ENCODE results near the gene HIVEP3. TPM values are rescaled to one million over a fixed set of nuclear protein-coding genes. Genes with fewer than 3 reads are reported as not detected.

Gene HIVEP3
- total RNA-seq, 1 donor from 2014 or later = 5.8 TPM

GRCh38 chr1:41541592-41541952 lies 377.1 kb downstream of the HIVEP3 start:
- no peak for DNase-seq (ENCODE audit: low read depth)
- TF ChIP-seq CTCF (IDR thresholded peaks at IDR 0.05; ENCODE audit: insufficient read depth, low read length, poor library complexity, severe bottlenecking) = no peak
- H3K27me3 ChIP-seq (ENCODE audit: control insufficient read depth, insufficient read depth, low read length) = no peaks in the 10 kb centered on the region
- H3K36me3 ChIP-seq (ENCODE audit: control insufficient read depth, insufficient read depth, low read length) = no peaks in the 10 kb centered on the region
- H3K4me3 ChIP-seq (ENCODE audit: low read depth, low read length) = no peak overlapping the region

- H3K36me3 ChIP-seq (ENCODE audit: control insufficient read depth, insufficient read depth, low read length) = no peaks in the 10 kb centered on the region
Observed at GRCh38 chr1:41540886-41541591, 377.7 kb downstream of the HIVEP3 start.

GRCh38 chr1:41539999-41540398 lies 378.7 kb downstream of the HIVEP3 start:
- DNase-seq (ENCODE audit: low read depth) = no peak
- Histone ChIP-seq H3K27me3 (ENCODE audit: control insufficient read depth, insufficient read depth, low read length) (no peaks in the 10 kb centered on the region), H3K4me3 (ENCODE audit: low read depth, low read length) (no peak overlapping the region), H3K36me3 (ENCODE audit: control insufficient read depth, insufficient read depth, low read length) (no peaks in the 10 kb centered on the region)
- no peak for TF ChIP-seq CTCF (IDR thresholded peaks at IDR 0.05; ENCODE audit: insufficient read depth, low read length, poor library complexity, severe bottlenecking)

More at GRCh38 chr1:41540886-41541591, 377.7 kb downstream of the HIVEP3 start:
- Histone ChIP-seq H3K4me3 (ENCODE audit: low read depth, low read length) (no peak overlapping the region), H3K27me3 (ENCODE audit: control insufficient read depth, insufficient read depth, low read length) (no peaks in the 10 kb centered on the region)
- DNase-seq (ENCODE audit: low read depth) = no peak
- TF ChIP-seq CTCF (IDR thresholded peaks at IDR 0.05; ENCODE audit: insufficient read depth, low read length, poor library complexity, severe bottlenecking) = no peak

GRCh38 chr1:41539418-41539805 lies 379.3 kb downstream of the HIVEP3 start:
- Histone ChIP-seq H3K36me3 (ENCODE audit: control insufficient read depth, insufficient read depth, low read length) (no peaks in the 10 kb centered on the region), H3K27me3 (ENCODE audit: control insufficient read depth, insufficient read depth, low read length) (no peaks in the 10 kb centered on the region), H3K4me3 (ENCODE audit: low read depth, low read length) (no peak overlapping the region)
- no peak for TF ChIP-seq CTCF (IDR thresholded peaks at IDR 0.05; ENCODE audit: insufficient read depth, low read length, poor library complexity, severe bottlenecking)
- DNase-seq (ENCODE audit: low read depth) = no peak

GRCh38 chr1:41538741-41539417 lies 379.8 kb downstream of the HIVEP3 start:
- no peak for DNase-seq (ENCODE audit: low read depth)
- H3K36me3 ChIP-seq (ENCODE audit: control insufficient read depth, insufficient read depth, low read length) = no peaks in the 10 kb centered on the region
- H3K27me3 ChIP-seq (ENCODE audit: control insufficient read depth, insufficient read depth, low read length) = no peaks in the 10 kb centered on the region
- TF ChIP-seq CTCF (IDR thresholded peaks at IDR 0.05; ENCODE audit: insufficient read depth, low read length, poor library complexity, severe bottlenecking) = no peak
- no peak overlapping the region for H3K4me3 ChIP-seq (ENCODE audit: low read depth, low read length)
